Mammary epithelial cell (primary cell): ENCODE data around the gene MKLN1.

Source experiments
- CTCF ChIP-seq, 2 donors: IDR thresholded peaks in 1 of 2; conservative IDR thresholded peaks in 1 of 2; 2 replicates each; pipeline ENCODE4 v1.5.1; 2011 to 2012; ENCODE audit warnings: inconsistent platforms in 2 of 2, low read length in 2 of 2, mild to moderate bottlenecking in 2 of 2, control low read depth in 1 of 2, low read depth in 1 of 2; ENCODE audit not compliant: insufficient read depth in 1 of 2; ENCODE audit errors: extremely low read depth in 1 of 2
- EZH2 ChIP-seq: IDR thresholded peaks from 2 replicates; pipeline ENCODE4 v1.6.1; 2012; ENCODE audit warnings: low read length, inconsistent platforms, borderline replicate concordance

DNA sequence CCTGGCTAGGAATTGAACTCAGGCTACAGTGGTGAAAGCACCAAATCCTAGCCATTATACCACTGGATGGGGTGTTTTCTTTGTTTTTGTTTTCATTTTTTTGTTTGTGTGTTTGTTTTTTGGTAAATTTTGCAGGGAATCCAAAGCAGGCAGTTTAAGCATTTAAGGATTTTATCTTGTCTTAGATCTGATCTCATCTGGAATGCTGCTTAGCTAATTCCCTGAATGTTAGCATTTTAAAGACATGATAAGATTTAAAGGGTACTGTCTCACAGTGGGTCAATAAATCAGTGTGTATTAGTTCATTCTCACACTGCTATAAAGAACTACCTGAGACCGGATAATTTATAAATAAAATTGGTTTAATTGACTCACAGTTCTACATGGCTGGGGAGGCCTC is 5.6 kb upstream of the MKLN1 start:
- TF ChIP-seq EZH2 (no peak), CTCF (conservative IDR thresholded peaks at IDR 0.05 in 1 of 2, IDR thresholded peaks at IDR 0.05 in 1 of 2; ENCODE audit: extremely low read depth in 1 of 2, insufficient read depth in 1 of 2, low read depth in 1 of 2, low read length in 2 of 2) (no peak)
